WTC11 (cell line): ENCODE data around the gene B3GAT1. TPM values are rescaled to one million over a fixed set of nuclear protein-coding genes. Genes with fewer than 3 reads are reported as not detected.

Source experiments
- ATAC-seq: fragments of 200-7000 bp; cut with Tn5 transposase; 2 replicates; pipeline ENCODE4 v1.10.0; 2021; ENCODE audit warnings: mild to moderate bottlenecking, moderate library complexity
- CTCF ChIA-PET: fragments of 300-600 bp; sonication (Branson Sonifier 250); formaldehyde crosslinking; loops from one replicate; lab custom pipeline; 2021; ENCODE audit warnings: antibody characterized with exemption; lab: Charles Lee
- POLR2A ChIA-PET: fragments of 350-600 bp; sonication (Branson Sonifier 250); formaldehyde crosslinking; loops from one replicate; lab custom pipeline; 2021; ENCODE audit warnings: antibody characterized with exemption; lab: Charles Lee
- DNase-seq: peaks from one replicate; pipeline ENCODE4 v3.0.0; 2021; ENCODE audit warnings: low spot score
- H3K27ac Mint-ChIP-seq: 2 replicates; pipeline ENCODE4 v1.8.0; 2021; ENCODE audit warnings: mixed read lengths
- H3K27me3 Mint-ChIP-seq: 2 replicates; pipeline ENCODE4 v1.8.0; 2021; ENCODE audit warnings: low read depth, mild to moderate bottlenecking, moderate library complexity, mixed read lengths
- H3K36me3 Mint-ChIP-seq: 2 replicates; pipeline ENCODE4 v1.8.0; 2021; ENCODE audit warnings: mixed read lengths
- H3K4me1 Mint-ChIP-seq: 2 replicates; pipeline ENCODE4 v1.8.0; 2022; ENCODE audit warnings: mixed read lengths
- H3K4me3 Mint-ChIP-seq: 2 replicates; pipeline ENCODE4 v1.8.0; 2021; ENCODE audit warnings: mild to moderate bottlenecking, moderate library complexity, mixed read lengths
- H3K9me3 Mint-ChIP-seq: 2 replicates; pipeline ENCODE4 v1.8.0; 2021; ENCODE audit warnings: mixed read lengths
- CBFB ChIP-seq: sonication (generic); formaldehyde crosslinking; IDR thresholded peaks from 2 replicates; pipeline ENCODE4 v1.8.1; 2022; ENCODE audit warnings: mild to moderate bottlenecking, low read depth, missing genetic modification reagents
- CTCF ChIP-seq: fragments of 200-600 bp; IDR thresholded peaks from 2 replicates; pipeline ENCODE4 v1.8.0; 2022; ENCODE audit warnings: antibody characterized with exemption
- FOXP1 ChIP-seq: sonication (generic); formaldehyde crosslinking; IDR thresholded peaks from 2 replicates; pipeline ENCODE4 v1.8.0; 2022; ENCODE audit warnings: missing genetic modification reagents, mild to moderate bottlenecking, moderate library complexity, borderline replicate concordance
- HMGA2 ChIP-seq: fragments of 250-450 bp; sonication (Bioruptor Pico); IDR thresholded peaks from 2 replicates; pipeline ENCODE4 v1.4.0; 2021; ENCODE audit warnings: mild to moderate bottlenecking, moderate library complexity
- KAT7 ChIP-seq: sonication (generic); formaldehyde crosslinking; IDR thresholded peaks from 2 replicates; pipeline ENCODE4 v1.8.1; 2023; ENCODE audit warnings: missing genetic modification reagents, mild to moderate bottlenecking, borderline replicate concordance
- MLX ChIP-seq: sonication (generic); formaldehyde crosslinking; IDR thresholded peaks from 2 replicates; pipeline ENCODE4 v1.8.1; 2023; ENCODE audit warnings: mild to moderate bottlenecking, missing genetic modification reagents, moderate library complexity
- RORB ChIP-seq: fragments of 250-450 bp; sonication (Bioruptor Pico); IDR thresholded peaks from 2 replicates; pipeline ENCODE4 v1.9.0; 2021; ENCODE audit warnings: mild to moderate bottlenecking
- TEAD1 ChIP-seq: sonication (generic); formaldehyde crosslinking; IDR thresholded peaks from 2 replicates; pipeline ENCODE4 v1.8.0; 2022; ENCODE audit warnings: mild to moderate bottlenecking, missing genetic modification reagents
- TP53 ChIP-seq: sonication (generic); formaldehyde crosslinking; IDR thresholded peaks from 2 replicates; pipeline ENCODE4 v1.8.1; 2023; ENCODE audit warnings: mild to moderate bottlenecking, missing genetic modification reagents
- ZNF423 ChIP-seq: fragments of 250-450 bp; sonication (Bioruptor Pico); IDR thresholded peaks from 2 replicates; pipeline ENCODE4 v2.1.2; 2022; ENCODE audit warnings: mild to moderate bottlenecking, moderate library complexity
- ZNF425 ChIP-seq: fragments of 250-450 bp; sonication (Bioruptor Pico); conservative IDR thresholded peaks from 2 replicates; pipeline ENCODE4 v1.9.0; 2021; ENCODE audit warnings: mild to moderate bottlenecking
- ZNF671 ChIP-seq: fragments of 250-450 bp; sonication (Bioruptor Pico); IDR thresholded peaks from 2 replicates; pipeline ENCODE4 v1.8.0; 2021; ENCODE audit warnings: mild to moderate bottlenecking
- total RNA-seq: library from RNA; stranded (reverse); gene quantifications from 3 replicates; pipeline ENCODE4 v1.2.3, GENCODE V29; 2021
- TF ChIP-seq, protein P1 (sequence below): sonication (generic); formaldehyde crosslinking; IDR thresholded peaks from 2 replicates; pipeline ENCODE4 v1.8.1; 2023; ENCODE audit warnings: mild to moderate bottlenecking, missing genetic modification reagents
- TF ChIP-seq, protein P2 (sequence below): fragments of 250-450 bp; sonication (Bioruptor Pico); IDR thresholded peaks from 2 replicates; pipeline ENCODE4 v2.1.2; 2022; ENCODE audit warnings: mild to moderate bottlenecking, moderate library complexity
- TF ChIP-seq, protein P3 (sequence below): sonication (generic); formaldehyde crosslinking; IDR thresholded peaks from 2 replicates; pipeline ENCODE4 v1.8.1; 2023; ENCODE audit warnings: mild to moderate bottlenecking, missing genetic modification reagents, borderline replicate concordance

The B3GAT1 gene
- total RNA-seq, 1 experiment from 2014 or later, result 30.0 TPM

GRCh38 chr11:134450186-134450585, 38.1 kb upstream of the B3GAT1 start:
- H3K9me3 Mint-ChIP-seq, result no peaks in the 10 kb centered on the region
- ChIA-PET CTCF (interaction anchor here (0.5 to 1.5 kb wide), 3 partner anchors 9 to 188 kb away, joined by 3 to 4 read pairs (median 3); no protein-coding TSS in a partner anchor), POLR2A (no interaction called here)
- ATAC-seq (no peak), DNase-seq (no peak)
- 0 out of 2 replicates have a peak, but pooled peaks cover 4% of the 10 kb centered on the region for H3K4me1 Mint-ChIP-seq
- H3K36me3 Mint-ChIP-seq, result no peaks in the 10 kb centered on the region
- TF ChIP-seq CTCF, result no peak
- no peak for TF ChIP-seq HMGA2
- no peak for TF ChIP-seq RORB (CRISPR knock-in tag)
- TF ChIP-seq, protein P1, sequence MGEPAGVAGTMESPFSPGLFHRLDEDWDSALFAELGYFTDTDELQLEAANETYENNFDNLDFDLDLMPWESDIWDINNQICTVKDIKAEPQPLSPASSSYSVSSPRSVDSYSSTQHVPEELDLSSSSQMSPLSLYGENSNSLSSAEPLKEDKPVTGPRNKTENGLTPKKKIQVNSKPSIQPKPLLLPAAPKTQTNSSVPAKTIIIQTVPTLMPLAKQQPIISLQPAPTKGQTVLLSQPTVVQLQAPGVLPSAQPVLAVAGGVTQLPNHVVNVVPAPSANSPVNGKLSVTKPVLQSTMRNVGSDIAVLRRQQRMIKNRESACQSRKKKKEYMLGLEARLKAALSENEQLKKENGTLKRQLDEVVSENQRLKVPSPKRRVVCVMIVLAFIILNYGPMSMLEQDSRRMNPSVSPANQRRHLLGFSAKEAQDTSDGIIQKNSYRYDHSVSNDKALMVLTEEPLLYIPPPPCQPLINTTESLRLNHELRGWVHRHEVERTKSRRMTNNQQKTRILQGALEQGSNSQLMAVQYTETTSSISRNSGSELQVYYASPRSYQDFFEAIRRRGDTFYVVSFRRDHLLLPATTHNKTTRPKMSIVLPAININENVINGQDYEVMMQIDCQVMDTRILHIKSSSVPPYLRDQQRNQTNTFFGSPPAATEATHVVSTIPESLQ (CRISPR knock-in tag), result no peak
- no peak for TF ChIP-seq TP53
- no peak for TF ChIP-seq ZNF425 (CRISPR knock-in tag)
- no peak for TF ChIP-seq TEAD1 (CRISPR knock-in tag)
- TF ChIP-seq CBFB (CRISPR knock-in tag), result no peak
- TF ChIP-seq, protein P2, sequence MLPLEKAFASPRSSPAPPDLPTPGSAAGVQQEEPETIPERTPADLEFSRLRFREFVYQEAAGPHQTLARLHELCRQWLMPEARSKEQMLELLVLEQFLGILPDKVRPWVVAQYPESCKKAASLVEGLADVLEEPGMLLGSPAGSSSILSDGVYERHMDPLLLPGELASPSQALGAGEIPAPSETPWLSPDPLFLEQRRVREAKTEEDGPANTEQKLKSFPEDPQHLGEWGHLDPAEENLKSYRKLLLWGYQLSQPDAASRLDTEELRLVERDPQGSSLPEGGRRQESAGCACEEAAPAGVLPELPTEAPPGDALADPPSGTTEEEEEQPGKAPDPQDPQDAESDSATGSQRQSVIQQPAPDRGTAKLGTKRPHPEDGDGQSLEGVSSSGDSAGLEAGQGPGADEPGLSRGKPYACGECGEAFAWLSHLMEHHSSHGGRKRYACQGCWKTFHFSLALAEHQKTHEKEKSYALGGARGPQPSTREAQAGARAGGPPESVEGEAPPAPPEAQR (CRISPR knock-in tag), result no peak
- TF ChIP-seq, protein P3, sequence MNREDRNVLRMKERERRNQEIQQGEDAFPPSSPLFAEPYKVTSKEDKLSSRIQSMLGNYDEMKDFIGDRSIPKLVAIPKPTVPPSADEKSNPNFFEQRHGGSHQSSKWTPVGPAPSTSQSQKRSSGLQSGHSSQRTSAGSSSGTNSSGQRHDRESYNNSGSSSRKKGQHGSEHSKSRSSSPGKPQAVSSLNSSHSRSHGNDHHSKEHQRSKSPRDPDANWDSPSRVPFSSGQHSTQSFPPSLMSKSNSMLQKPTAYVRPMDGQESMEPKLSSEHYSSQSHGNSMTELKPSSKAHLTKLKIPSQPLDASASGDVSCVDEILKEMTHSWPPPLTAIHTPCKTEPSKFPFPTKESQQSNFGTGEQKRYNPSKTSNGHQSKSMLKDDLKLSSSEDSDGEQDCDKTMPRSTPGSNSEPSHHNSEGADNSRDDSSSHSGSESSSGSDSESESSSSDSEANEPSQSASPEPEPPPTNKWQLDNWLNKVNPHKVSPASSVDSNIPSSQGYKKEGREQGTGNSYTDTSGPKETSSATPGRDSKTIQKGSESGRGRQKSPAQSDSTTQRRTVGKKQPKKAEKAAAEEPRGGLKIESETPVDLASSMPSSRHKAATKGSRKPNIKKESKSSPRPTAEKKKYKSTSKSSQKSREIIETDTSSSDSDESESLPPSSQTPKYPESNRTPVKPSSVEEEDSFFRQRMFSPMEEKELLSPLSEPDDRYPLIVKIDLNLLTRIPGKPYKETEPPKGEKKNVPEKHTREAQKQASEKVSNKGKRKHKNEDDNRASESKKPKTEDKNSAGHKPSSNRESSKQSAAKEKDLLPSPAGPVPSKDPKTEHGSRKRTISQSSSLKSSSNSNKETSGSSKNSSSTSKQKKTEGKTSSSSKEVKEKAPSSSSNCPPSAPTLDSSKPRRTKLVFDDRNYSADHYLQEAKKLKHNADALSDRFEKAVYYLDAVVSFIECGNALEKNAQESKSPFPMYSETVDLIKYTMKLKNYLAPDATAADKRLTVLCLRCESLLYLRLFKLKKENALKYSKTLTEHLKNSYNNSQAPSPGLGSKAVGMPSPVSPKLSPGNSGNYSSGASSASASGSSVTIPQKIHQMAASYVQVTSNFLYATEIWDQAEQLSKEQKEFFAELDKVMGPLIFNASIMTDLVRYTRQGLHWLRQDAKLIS (CRISPR knock-in tag), result no peak
- TF ChIP-seq FOXP1 (CRISPR knock-in tag), result no peak
- TF ChIP-seq ZNF671 (CRISPR knock-in tag), result no peak
- no peak for TF ChIP-seq ZNF423 (CRISPR knock-in tag)
- no peak for TF ChIP-seq KAT7 (CRISPR knock-in tag)
- TF ChIP-seq MLX (CRISPR knock-in tag), result no peak
- no peak overlapping the region for H3K4me3 Mint-ChIP-seq
- H3K27me3 Mint-ChIP-seq, result no peaks in the 10 kb centered on the region
- no peak overlapping the region for H3K27ac Mint-ChIP-seq
